ENCODE results near the gene HOXD12.

HOXD12 gene

DNA sequence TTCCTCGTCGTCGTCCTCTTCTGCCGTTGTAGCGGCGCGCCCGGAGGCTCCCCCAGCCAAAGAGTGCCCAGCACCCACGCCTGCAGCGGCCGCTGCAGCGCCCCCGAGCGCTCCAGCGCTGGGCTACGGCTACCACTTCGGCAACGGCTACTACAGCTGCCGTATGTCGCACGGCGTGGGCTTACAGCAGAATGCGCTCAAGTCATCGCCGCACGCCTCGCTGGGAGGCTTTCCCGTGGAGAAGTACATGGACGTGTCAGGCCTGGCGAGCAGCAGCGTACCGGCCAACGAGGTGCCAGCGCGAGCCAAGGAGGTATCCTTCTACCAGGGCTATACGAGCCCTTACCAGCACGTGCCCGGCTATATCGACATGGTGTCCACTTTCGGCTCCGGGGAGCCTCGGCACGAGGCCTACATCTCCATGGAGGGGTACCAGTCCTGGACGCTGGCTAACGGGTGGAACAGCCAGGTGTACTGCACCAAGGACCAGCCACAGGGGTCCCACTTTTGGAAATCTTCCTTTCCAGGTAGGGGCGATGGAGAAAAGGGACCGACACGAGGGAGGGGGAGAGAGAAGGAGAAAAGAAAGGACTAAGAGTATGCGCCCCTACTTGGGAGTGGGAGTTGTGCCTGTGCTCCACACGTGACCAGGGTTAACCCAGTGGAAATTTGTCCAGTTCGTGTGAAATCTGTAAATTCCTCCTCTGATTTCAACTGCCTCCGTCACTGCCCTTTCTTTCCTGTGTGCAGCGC, 6.3 kb upstream of the HOXD12 start:
- DNase-seq (ENCODE audit: low read depth) = no peak

DNA sequence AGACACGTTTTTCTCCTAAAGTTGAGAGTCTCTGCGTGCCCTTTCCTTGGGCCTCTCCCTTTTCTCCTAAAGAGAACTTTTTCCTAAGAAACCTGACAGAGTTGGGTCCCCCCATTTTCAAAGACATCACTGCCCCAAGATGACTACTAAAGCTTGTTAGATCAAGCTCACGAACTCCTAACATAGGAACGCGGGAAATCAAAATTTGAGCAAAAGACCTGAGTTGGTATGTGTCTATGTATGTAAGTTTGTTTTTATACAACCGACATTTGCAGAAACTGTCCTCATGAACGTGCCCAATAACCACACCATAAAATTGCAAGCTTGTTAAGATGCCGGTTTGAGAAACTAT, 5.7 kb upstream of the HOXD12 start:
- DNase-seq (ENCODE audit: low read depth) = no peak

DNA sequence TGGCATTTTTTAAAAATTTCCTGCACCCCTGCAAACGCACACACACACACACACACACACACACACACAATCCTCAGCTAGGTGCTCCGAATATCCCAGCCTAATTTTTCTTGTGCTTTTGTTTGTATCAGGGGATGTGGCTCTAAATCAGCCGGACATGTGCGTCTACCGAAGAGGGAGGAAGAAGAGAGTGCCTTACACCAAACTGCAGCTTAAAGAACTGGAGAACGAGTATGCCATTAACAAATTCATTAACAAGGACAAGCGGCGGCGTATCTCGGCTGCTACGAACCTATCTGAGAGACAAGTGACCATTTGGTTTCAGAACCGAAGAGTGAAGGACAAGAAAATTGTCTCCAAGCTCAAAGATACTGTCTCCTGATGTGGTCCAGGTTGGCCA, 5.2 kb upstream of the HOXD12 start:
- no peak for DNase-seq (ENCODE audit: low read depth)

DNA sequence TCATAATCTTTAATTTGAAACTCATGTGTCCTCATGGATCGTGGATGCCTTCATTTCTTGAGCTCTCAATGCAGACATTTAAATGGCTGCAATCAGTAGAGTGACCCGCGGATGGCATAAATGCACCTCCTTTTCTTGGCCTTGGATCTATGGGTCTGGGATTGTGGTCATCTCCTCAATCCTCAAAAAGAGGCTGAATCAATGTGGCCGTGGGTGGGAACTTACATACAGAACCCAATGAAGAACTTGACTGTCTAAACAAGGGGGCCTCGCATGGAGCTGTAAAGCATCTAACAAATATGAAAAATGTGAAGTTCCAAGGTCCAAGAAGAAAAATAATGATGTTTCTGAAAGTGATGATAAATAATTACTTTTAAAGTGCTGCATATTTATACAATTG, 4.2 kb upstream of the HOXD12 start:
- no peak for DNase-seq (ENCODE audit: low read depth)

DNA sequence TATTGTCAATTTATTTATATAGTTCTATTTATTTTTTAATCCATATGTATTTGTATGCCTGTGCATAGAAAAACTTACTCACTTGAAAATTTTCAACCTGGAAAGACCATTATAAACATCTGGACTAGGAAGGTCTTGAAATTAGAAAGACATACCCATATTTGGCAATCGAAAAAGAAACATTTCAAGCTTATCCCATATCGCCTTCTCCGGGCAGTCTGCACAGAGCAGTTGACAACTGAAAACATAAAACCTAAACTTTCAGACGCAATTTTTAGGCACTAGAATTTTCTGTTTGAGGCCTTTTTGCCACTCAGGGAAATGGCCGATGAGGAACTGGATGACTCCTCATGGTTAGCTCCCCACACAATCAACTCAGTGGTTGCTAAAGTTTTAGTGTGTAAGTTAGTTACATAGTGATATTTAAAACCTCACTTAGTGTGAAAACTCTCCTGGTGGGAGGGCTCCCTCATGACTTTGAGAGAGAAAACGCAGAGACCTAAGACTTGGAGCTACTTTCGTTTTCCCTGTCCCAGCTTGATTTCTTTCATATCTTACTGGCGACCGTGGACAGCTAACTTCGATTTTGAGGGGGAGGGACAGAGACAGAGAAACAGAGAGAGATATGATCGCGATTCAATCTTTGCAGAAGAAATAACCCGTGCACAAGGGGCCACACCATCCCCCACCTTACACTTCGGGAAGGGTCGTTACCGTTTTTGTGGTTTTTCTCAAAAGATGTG, 3.2 kb upstream of the HOXD12 start:
- DNase-seq (ENCODE audit: low read depth) = no peak

DNA sequence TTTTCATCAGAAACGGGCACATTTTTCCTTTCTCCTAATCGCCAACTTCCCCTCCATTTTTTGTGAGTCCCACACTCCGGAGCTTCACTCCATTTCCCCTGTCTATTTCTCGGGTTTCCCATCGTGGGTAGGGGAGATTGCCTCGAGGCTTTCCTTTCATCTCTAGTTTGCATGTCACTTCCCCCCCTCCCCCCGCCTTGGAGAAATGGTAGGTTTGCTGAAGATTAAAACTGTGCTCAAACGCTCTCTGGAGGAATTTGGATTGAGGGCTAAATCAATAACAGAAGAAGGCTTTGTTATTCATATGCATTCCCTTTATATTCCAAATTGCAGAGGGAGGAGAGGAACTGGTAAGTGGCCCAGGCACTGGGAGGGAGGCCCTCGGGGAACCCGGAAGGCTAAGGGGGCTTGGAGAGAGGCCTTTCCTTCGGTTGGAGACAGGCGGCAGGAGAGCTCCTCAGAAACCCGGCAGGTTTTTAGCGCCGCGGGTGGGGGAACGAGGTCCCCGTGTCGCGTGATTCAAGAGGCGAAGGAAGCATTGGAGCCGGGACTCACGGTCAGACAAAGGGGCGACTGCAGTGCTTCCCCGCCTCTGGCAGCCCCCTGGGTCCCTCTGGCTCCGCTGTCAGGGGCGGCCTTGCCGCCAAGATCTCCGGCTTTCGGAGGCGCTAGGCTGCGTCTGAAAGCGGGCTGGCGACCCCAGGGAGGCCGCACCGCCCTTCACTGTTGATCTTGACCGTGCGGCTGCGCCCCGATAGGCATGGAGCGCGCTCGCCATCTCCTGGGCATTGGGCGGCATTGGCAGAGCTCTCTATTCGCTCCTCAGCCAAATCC, 2.4 kb upstream of the HOXD12 start:
- DNase-seq (ENCODE audit: low read depth) = no peak

DNA sequence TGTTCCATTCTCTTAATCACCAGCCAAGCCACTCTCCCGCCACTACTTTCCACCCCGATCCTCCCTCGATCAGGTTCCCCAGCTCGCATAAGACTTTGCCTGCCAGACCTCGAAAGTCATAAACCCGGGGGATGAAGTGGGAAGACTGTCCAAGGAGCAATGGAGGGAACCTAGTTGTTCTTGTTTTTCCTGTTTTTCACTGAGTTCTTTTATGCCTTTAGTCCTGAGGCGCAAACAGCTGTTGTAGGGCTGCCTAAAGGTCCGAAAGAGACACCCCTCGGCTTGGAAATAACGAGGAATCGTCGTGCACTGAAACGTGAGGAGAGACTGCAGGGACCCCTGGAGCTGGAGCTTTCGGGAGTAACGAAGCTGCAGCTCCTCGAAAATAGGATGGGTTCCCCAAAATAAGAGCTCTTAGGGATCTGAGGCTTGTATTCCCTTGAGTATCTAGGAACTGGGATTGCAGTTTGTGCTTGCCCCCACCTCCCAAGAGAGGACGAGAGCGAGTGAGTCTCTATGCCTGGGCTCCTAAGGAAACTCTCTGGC, 1.7 kb upstream of the HOXD12 start:
- no peak for DNase-seq (ENCODE audit: low read depth)

DNA sequence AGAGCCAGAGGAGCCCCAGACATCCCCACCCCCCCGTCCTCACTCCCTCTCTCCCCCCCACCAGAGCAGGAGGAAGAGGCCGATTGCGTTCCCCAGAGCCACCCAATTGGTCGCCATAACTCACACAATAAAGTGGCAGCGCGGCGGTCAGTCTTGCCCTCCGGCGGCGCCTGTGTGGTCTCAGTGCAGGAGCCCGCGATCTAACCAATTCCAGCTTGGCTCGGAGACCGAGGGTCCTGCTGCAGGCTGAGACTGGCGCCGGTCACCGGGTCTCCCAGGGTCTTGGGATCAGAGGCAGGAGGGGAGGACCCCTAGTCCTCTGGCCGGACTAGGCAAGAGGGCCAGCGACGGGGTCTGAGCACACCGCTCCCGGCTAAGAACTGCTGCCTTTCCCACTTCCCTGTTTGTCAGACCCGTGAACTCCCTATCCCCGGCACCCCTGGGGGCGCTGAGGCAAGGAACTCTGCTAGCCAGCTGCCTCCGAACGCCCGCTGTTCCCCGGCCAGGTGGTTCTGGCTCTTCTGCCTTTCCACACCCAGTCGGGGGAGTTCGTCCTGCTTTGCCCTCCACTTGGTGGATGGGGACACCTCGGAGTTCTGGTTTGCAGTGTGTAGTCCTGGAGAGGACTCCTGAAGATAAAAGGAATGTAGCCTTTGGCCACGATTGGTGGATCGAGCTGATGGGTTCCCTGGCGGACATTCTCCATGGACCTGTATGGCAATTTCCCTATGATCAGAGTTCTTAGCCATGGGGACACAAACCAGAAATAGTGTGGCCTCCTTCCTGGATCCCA, 1.0 kb upstream of the HOXD12 start:
- no peak for DNase-seq (ENCODE audit: low read depth)

DNA sequence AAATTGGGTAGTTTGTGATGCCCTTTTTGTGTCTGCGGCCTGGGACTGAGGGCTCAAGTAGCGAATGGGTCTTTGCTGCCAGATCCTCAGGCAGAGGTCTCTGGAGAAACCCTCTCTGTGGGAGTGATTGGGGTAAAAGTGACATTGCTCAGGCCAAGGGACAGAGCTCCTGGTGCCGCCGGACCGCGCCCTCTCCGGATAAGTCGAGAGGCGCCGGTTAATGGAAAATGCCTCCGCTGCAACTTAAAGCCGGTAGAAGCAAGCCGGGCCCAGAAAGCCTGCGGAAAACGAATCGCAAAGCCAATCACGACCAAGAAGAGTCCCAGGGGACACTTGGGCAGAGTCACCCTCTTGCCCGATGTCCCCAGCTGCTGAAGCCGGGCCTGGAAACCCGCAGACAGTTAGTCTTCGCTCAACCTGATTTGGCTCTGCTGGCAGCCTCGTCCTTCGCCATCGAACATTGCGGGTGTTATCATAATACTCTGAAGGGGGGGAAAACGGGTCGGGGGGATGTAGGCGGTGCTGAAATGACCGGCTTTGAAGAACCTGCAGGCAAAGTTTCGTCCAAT, 352 bp upstream of the HOXD12 start:
- no peak for DNase-seq (ENCODE audit: low read depth)

DNA sequence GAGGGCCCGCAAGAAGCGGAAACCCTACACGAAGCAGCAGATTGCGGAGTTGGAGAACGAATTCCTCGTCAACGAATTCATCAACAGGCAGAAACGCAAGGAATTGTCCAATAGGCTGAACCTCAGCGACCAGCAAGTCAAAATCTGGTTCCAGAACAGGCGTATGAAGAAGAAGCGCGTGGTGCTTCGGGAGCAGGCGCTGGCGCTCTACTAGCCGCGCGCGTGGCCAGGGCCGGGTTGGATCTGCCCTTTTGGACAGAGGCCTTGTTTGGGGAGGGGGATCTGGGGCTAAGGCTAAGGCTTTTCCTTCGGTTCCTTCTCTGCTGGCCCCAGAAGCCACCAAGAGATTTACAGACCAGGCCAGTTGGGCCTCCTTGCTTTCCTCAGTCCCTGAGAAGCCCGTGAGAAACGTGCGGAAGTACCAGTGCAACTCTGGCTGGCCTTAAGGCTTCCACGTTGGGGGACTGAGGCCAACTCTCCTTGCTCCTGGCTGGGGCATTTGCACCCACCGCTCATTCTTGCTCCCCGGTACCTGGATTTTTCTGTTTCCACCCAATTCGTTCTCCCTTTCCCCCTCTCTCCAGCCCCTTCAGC, 1.0 kb downstream of the HOXD12 start:
- no peak for DNase-seq (ENCODE audit: low read depth)

DNA sequence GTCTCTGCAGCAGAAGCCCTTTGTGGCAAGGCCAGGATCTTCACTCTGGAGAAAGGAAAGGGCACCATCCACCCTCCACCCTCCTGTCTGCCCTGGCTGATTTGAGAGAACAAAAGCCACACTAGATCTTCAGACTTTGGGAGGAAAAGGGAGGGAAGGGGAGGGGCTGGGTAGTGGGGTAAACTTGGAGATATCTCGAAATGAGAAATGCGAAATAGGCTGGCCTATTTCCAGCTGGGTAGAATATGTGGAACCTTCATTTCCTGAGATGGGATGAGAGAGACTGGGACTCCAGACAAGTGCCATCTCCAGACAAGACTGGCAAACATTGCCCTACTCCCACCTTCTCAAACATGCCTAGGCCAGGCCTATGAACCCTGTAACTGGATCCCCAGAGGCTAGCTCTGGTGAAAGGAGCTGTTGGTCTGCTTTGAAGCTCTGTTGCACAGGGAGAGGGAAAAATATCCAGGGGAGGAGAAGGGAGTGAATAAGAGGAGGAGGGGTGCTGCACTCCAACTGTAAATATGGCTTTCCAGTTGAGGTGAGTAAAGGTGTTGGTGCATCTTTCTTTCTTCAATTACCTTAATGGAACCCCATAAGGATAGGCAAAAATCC, 1.7 kb downstream of the HOXD12 start:
- no peak for DNase-seq (ENCODE audit: low read depth)

DNA sequence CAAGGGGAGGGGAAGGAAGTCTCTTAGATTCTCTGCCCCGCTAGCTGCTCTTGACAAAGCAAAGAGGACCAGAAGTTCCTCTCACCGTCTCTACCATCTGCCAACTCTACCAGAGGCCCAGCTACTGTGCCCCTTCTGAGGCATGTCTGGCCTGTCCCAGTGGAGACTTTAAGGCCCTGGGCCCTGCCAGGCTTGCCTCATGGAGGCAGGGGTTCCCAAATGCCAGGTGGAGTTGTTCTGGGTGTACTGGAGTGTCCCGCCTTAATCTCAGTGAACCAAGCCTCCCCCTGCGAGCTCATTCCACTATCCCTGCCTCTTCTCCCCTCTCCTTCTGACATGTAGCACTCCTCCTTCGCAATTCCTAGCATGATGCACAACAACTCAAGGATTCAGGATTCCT, 2.2 kb downstream of the HOXD12 start:
- no peak for DNase-seq (ENCODE audit: low read depth)

DNA sequence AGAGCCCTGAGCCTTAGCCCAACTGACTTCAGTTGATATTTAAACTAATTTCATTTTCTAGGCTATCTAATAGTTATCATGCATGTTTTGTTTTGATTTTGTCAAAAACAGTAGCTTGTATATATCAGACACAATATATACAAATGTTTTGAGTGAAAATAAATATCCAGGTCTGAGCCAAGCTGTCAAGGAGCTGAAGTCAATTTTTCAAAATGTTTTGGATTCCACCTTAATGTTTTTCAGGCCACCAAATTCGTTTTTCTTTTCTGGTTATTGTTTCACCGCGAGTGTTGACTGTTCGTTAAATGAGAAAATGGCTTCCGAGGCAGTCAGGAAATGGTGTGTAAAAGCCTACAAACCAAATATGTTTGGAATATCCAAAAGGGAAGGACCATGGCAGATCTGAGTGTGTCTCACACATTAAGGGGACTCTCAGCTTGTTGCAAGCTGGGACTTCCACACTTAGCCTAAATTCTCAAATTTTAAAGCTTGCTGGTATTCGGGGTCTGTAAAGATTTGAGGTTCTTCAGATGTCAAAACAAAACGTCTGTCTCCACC, 2.8 kb downstream of the HOXD12 start:
- no peak for DNase-seq (ENCODE audit: low read depth)

DNA sequence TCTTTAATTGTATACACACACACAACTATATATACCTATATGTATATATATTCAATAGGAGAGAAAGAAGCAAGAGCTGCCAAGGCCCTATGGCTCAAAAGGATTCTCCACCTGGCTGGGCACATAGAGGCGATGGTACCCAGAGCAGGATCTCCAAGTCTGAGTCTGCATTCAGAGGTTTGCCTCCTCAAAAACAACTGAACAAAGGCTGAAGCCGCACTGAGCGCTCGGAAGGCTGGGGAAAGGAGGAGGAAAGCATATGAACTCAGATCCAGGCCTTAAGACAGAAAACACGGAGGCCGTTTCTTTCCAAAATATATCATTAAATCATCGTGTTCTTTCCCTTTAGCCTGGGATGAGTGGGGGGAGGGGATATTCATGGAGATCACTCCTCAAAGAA, 3.6 kb downstream of the HOXD12 start:
- DNase-seq (ENCODE audit: low read depth) = no peak

DNA sequence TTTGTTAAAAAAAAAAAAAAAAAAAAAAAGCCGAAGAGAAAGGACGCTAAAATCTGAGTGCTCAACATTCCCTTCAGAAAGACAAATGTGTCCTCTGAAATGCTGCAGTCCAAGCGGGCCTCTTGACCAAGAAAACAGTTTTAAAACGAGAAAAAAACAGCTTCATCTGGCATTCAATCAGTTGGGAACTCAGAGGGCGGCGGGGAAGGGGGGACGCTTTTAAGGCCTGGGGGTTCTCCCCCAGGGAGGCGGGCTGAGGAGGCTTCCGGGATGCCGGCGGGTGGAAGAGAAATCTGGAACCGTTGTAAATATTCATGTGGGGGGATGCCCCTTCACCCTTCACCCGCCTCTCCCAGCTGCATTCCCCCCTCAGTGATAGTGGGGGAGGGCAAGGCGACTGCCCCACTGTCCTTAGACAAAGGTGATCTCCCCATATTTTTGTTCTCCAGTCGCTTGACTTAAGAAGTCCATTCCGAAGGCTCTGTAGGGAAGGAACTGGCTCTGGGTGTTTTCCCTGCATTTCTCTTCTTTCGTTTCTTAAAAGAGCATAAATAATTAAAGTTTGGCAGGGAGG, 4.2 kb downstream of the HOXD12 start:
- no peak for DNase-seq (ENCODE audit: low read depth)

DNA sequence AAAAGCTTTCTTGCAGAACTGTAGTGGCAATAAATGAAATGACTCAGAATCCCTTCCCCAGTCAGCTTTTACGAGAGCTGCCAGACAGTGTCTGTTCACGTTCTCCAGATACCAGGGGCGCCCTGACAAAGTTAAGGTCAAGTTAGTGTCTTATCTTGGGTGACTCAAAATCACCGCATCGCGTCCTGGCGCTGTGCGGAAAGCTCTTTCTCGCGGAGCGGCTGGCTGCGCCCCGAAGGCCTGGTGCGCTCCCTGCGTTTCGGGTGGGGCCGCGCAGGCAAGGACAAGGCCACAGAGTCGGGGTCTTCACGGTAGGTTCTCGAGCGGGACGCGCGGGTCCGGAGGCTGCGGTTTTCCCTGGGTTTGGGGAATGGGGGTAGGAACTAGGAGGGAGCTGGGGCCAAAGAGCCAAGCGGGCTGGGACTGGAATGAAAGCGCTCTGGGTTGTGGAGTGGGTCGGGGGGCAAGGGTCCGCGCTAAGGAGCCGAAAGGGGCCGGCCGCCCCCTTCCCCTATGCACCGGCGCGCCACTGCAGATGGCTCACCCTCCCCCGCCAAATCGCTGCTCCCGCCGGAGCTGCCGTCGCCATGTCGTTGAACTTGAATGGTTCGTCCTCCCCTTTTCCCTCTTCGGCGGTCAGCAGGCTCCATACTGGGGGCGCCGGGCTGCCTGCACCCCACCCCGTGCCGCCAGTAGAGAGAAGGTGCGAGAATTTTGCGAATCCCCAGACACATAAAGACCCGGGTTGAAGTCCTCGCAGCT, 4.9 kb downstream of the HOXD12 start:
- peak; percentile 46 for DNase-seq (ENCODE audit: low read depth)

DNA sequence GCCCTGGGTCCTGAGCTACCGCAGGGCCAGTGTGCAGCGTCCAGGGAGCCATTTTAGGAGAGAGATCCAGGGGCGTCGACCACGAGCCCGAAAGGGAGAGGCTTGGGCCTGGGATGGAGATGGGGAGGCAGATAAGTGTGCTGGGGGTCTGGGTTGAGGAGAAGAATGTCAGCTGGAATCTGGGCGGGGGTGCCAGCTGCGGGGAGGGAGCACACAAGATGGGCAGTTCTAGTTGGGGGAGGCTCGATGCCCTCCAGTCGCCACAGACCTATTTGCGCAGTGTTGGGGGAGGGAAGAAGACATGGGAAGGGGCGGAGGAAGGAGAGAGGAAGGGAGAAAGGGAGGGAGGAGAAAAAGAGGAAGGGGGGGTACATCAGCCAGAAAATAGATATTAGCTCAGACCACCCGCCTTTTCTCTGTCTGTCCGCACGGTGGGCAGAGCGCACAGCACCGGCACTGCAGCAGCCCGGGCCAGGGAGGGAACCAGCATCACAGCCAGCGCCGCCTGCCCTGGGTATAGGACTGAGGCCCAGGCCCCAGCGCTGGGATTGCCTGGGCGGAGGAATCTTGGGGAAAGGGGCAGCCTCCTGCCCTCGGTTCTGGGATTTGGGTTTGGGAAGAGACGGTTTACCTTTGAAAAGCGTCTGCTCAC, 5.6 kb downstream of the HOXD12 start:
- no peak for DNase-seq (ENCODE audit: low read depth)

DNA sequence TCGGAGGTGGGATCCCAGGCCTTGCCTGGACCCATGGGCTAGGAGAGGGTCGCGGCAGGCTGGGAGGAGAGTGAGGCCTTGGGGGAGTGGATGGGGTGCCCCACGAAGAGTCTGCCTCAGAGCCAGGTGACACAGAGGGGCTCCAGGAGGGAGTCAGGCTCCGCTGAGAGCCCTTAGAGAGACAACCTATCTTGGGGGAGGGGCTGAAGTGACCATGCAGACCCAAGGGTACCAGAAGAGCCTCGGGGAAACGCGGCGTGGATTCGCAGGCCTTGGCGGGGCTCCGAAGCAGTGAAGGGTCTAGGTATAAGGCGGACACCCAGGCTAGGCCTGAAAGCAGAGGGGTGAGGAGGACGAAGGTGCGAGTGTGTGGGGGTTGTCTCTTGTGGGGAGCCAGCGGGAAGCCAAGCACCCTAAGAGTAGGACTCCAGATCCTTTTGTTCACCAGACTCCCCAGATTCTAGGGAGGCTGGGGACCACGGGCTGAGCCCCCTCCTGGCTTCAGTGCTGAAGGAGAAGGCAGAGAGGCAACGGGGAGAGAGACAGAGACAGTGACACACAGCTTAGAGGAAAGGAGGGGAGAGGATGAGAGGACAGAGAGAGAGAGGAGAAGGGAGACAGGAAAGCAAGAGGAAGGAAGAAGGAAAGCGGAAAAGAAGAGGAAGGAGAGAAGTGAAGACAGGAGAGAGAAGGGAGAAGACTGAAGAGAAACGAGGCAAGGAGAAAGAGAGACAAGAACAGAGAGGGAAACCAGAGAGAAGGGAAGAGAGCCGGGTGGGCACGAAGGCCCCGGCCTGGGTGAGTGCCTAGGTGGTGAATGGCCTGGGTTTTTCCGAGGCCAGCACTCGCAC, 6.4 kb downstream of the HOXD12 start:
- DNase-seq (ENCODE audit: low read depth) = no peak
